HEK293 (cell line): ENCODE measurements around the gene MALT1.
A peak's percentile ranks its signal among the peaks of the same experiment; 100 is the strongest.

Experiments
- CTCF ChIA-PET: fragments of 350-600 bp; formaldehyde crosslinking; extraction: SDS; loops from one replicate; lab custom pipeline; 2021; ENCODE audit warnings: antibody characterized with exemption; lab: Yijun Ruan, JAX
- POLR2A ChIA-PET: fragments of 300-600 bp; formaldehyde crosslinking; extraction: SDS; loops from one replicate; lab custom pipeline; 2020; ENCODE audit warnings: antibody characterized with exemption, inconsistent platforms; lab: Yijun Ruan, JAX
- H3K27ac ChIP-seq: fragments of 200-500 bp; sonication (Bioruptor generic); 2 replicates; pipeline ENCODE4 v1.5.1; 2014; ENCODE audit warnings: low read depth, low read length, control low read depth, inconsistent platforms; ENCODE audit errors: extremely low read depth
- H3K36me3 ChIP-seq, 2 experiments: fragments of 200-500 bp in 1 of 2; sonication (Bioruptor generic) in 1 of 2; 1 replicate in 1 of 2; 2 replicates in 1 of 2; pipeline ENCODE4 v1.5.1; 2014 to 2017; ENCODE audit warnings: inconsistent platforms in 2 of 2, low read length in 2 of 2; ENCODE audit not compliant: control insufficient read depth in 2 of 2, insufficient read depth in 1 of 2
- H3K4me1 ChIP-seq: fragments of 200-500 bp; sonication (Bioruptor generic); 2 replicates; pipeline ENCODE4 v1.5.1; 2014; ENCODE audit warnings: mild to moderate bottlenecking, low read length, inconsistent platforms; ENCODE audit not compliant: control insufficient read depth, insufficient read depth
- H3K4me3 ChIP-seq: 2 replicates; pipeline ENCODE4 v1.5.1; 2011; ENCODE audit warnings: low read depth, mild to moderate bottlenecking, control low read depth, low read length, moderate library complexity
- H3K9me3 ChIP-seq: fragments of 200-500 bp; sonication (Bioruptor generic); 2 replicates; pipeline ENCODE4 v1.5.1; 2014; ENCODE audit warnings: low read depth, low read length, inconsistent platforms; ENCODE audit not compliant: control insufficient read depth, insufficient read depth
- HOXD13 ChIP-seq: sonication (generic); formaldehyde crosslinking; IDR thresholded peaks from 2 replicates; pipeline ENCODE4 v1.8.0; 2022; ENCODE audit warnings: missing genetic modification reagents, borderline replicate concordance
- KLF7 ChIP-seq: fragments of 450-650 bp; formaldehyde crosslinking; IDR thresholded peaks from 2 replicates; pipeline ENCODE4 v1.5.1; 2016; ENCODE audit warnings: missing biosample characterization, missing genetic modification characterization, borderline replicate concordance
- PRDM1 ChIP-seq: fragments of 450-650 bp; formaldehyde crosslinking; IDR thresholded peaks from 2 replicates; pipeline ENCODE4; 2016; ENCODE audit warnings: missing biosample characterization, missing genetic modification characterization
- RBAK ChIP-seq: fragments of 450-650 bp; formaldehyde crosslinking; IDR thresholded peaks from 2 replicates; pipeline ENCODE4 v1.5.1; 2016; ENCODE audit warnings: missing biosample characterization, missing genetic modification characterization
- SCRT1 ChIP-seq: fragments of 450-650 bp; formaldehyde crosslinking; IDR thresholded peaks from 2 replicates; pipeline ENCODE4 v1.5.1; 2016; ENCODE audit warnings: missing biosample characterization, missing genetic modification characterization, borderline replicate concordance
- ZBTB1 ChIP-seq: fragments of 450-650 bp; formaldehyde crosslinking; IDR thresholded peaks from 2 replicates; pipeline ENCODE4 v1.5.1; 2016; ENCODE audit warnings: missing biosample characterization, missing genetic modification characterization
- ZBTB17 ChIP-seq: fragments of 450-650 bp; formaldehyde crosslinking; IDR thresholded peaks from 2 replicates; pipeline ENCODE4 v1.5.1; 2016; ENCODE audit warnings: missing biosample characterization, missing genetic modification characterization
- ZFP69B ChIP-seq: fragments of 450-650 bp; formaldehyde crosslinking; IDR thresholded peaks from 2 replicates; pipeline ENCODE4 v1.5.1; 2016; ENCODE audit warnings: missing biosample characterization, missing genetic modification characterization
- ZNF121 ChIP-seq: fragments of 450-650 bp; formaldehyde crosslinking; IDR thresholded peaks from 2 replicates; pipeline ENCODE4 v1.5.1; 2016; ENCODE audit warnings: missing biosample characterization, missing genetic modification characterization
- ZNF138 ChIP-seq: fragments of 450-650 bp; formaldehyde crosslinking; IDR thresholded peaks from 2 replicates; pipeline ENCODE4 v1.5.1; 2016; ENCODE audit warnings: missing biosample characterization, missing genetic modification characterization, borderline replicate concordance
- ZNF292 ChIP-seq: fragments of 450-650 bp; formaldehyde crosslinking; IDR thresholded peaks from 2 replicates; pipeline ENCODE4 v1.5.1; 2016; ENCODE audit warnings: low read depth, missing biosample characterization, missing genetic modification characterization, borderline replicate concordance
- ZNF350 ChIP-seq: fragments of 450-650 bp; formaldehyde crosslinking; IDR thresholded peaks from 2 replicates; pipeline ENCODE4 v1.5.0; 2017; ENCODE audit warnings: missing biosample characterization, mild to moderate bottlenecking, missing genetic modification characterization
- ZNF37A ChIP-seq: fragments of 450-650 bp; IDR thresholded peaks from 2 replicates; pipeline ENCODE4 v1.5.1; 2018; ENCODE audit warnings: missing biosample characterization, missing genetic modification characterization
- ZNF426 ChIP-seq: fragments of 450-650 bp; formaldehyde crosslinking; IDR thresholded peaks from 2 replicates; pipeline ENCODE4 v1.5.1; 2017; ENCODE audit warnings: missing biosample characterization, missing genetic modification characterization, mild to moderate bottlenecking, inconsistent platforms, moderate library complexity
- ZNF510 ChIP-seq: fragments of 450-650 bp; formaldehyde crosslinking; IDR thresholded peaks from 2 replicates; pipeline ENCODE4 v1.5.1; 2018; ENCODE audit warnings: mild to moderate bottlenecking, missing genetic modification characterization, missing biosample characterization; ENCODE audit not compliant: insufficient replicate concordance
- ZNF529 ChIP-seq: fragments of 450-650 bp; formaldehyde crosslinking; IDR thresholded peaks from 2 replicates; pipeline ENCODE4 v1.5.1; 2017; ENCODE audit warnings: missing genetic modification characterization, missing biosample characterization; ENCODE audit not compliant: insufficient replicate concordance
- ZNF701 ChIP-seq: fragments of 450-650 bp; formaldehyde crosslinking; IDR thresholded peaks from 2 replicates; pipeline ENCODE4 v1.5.1; 2016; ENCODE audit warnings: missing biosample characterization, missing genetic modification characterization
- ZNF768 ChIP-seq: fragments of 450-650 bp; formaldehyde crosslinking; IDR thresholded peaks from 2 replicates; pipeline ENCODE4 v1.5.1; 2018; ENCODE audit warnings: missing biosample characterization, mild to moderate bottlenecking, missing genetic modification characterization
- ZNF777 ChIP-seq: fragments of 450-650 bp; formaldehyde crosslinking; IDR thresholded peaks from 2 replicates; pipeline ENCODE4 v1.5.1; 2017; ENCODE audit warnings: missing biosample characterization, missing genetic modification characterization, borderline replicate concordance
- ZNF791 ChIP-seq: fragments of 450-650 bp; formaldehyde crosslinking; IDR thresholded peaks from 2 replicates; pipeline ENCODE4 v1.5.1; 2016; ENCODE audit warnings: missing biosample characterization, missing genetic modification characterization
- TF ChIP-seq, protein P1 (sequence below): fragments of 450-650 bp; IDR thresholded peaks from 2 replicates; pipeline ENCODE4 v1.5.1; 2018; ENCODE audit warnings: missing biosample characterization, missing genetic modification characterization
- TF ChIP-seq, protein P2 (sequence below): fragments of 450-650 bp; formaldehyde crosslinking; IDR thresholded peaks from 2 replicates; pipeline ENCODE4 v1.5.1; 2016; ENCODE audit warnings: missing biosample characterization, missing genetic modification characterization
- TF ChIP-seq, protein P3 (sequence below): fragments of 450-650 bp; formaldehyde crosslinking; IDR thresholded peaks from 2 replicates; pipeline ENCODE4 v1.5.1; 2016; ENCODE audit warnings: missing biosample characterization, missing genetic modification characterization
- TF ChIP-seq, protein P4 (sequence below): fragments of 450-650 bp; formaldehyde crosslinking; IDR thresholded peaks from 2 replicates; pipeline ENCODE4 v1.5.1; 2016; ENCODE audit warnings: missing biosample characterization, missing genetic modification characterization

The MALT1 gene

DNA sequence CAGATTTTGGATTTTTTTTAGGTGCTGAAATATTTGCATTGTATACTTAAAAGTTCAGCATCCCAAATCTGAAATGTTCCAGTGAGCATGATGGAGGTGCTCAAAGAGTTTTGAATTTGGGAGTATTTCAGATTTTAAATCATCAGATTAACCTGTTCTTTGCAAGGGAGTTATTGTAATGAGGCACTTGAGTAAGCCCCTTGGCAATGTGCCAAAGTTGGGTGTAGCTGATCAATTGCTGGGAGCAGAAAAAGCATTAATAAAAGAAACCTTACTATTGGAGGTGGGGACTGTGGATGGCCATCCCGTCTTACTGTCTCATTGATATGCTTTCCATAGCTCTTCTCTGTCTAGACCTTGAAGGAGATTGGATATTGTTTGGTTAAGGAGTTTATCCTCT is 28.3 kb downstream of the MALT1 start:
- TF ChIP-seq ZNF350 (tag by site-specific recombination): 0 out of 2 replicates have a peak, but pooled peaks have one; percentile 13
- TF ChIP-seq, protein P1, sequence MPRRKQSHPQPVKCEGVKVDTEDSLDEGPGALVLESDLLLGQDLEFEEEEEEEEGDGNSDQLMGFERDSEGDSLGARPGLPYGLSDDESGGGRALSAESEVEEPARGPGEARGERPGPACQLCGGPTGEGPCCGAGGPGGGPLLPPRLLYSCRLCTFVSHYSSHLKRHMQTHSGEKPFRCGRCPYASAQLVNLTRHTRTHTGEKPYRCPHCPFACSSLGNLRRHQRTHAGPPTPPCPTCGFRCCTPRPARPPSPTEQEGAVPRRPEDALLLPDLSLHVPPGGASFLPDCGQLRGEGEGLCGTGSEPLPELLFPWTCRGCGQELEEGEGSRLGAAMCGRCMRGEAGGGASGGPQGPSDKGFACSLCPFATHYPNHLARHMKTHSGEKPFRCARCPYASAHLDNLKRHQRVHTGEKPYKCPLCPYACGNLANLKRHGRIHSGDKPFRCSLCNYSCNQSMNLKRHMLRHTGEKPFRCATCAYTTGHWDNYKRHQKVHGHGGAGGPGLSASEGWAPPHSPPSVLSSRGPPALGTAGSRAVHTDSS (tag by site-specific recombination): no peak
- POLR2A ChIA-PET: no interaction called here
- H3K4me3 ChIP-seq: no peak overlapping the region
- no peaks in the 10 kb centered on the region for H3K9me3 ChIP-seq
- CTCF ChIA-PET: interaction anchor here (1.0 kb wide), 1 partner anchor 371 kb away, joined by 3 read pairs; no protein-coding TSS in a partner anchor
- H3K27ac ChIP-seq: no peak overlapping the region
- peaks cover 9% of the 10 kb centered on the region for H3K4me1 ChIP-seq
- peaks cover 20 to 28% of the 10 kb centered on the region in 2 experiments for H3K36me3 ChIP-seq

DNA sequence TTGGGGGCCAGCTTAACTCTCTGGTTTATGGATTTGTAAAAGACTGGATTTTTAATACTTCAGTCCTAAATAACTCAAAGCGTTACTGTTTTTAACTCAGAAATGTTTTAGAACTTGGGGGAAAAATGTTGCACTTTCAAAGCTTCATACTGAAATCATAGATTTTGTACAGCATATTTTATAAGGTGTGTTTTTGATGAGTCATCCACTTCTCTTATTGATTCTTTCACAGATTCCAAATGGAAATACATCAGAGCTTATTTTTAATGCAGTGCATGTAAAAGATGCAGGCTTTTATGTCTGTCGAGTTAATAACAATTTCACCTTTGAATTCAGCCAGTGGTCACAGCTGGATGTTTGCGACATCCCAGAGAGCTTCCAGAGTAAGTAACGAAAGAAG is 28.9 kb downstream of the MALT1 start:
- Histone ChIP-seq H3K4me1 (peaks cover 8% of the 10 kb centered on the region), H3K27ac (no peak overlapping the region), H3K36me3 (peaks cover 20 to 28% of the 10 kb centered on the region in 2 experiments), H3K9me3 (no peaks in the 10 kb centered on the region), H3K4me3 (no peak overlapping the region)
- TF ChIP-seq ZNF37A (tag by site-specific recombination): no peak
- no peak for TF ChIP-seq KLF7 (tag by site-specific recombination)
- TF ChIP-seq ZBTB1 (tag by site-specific recombination): no peak
- TF ChIP-seq ZNF292 (tag by site-specific recombination): no peak
- no peak for TF ChIP-seq ZNF777 (tag by site-specific recombination)
- TF ChIP-seq, protein P2, sequence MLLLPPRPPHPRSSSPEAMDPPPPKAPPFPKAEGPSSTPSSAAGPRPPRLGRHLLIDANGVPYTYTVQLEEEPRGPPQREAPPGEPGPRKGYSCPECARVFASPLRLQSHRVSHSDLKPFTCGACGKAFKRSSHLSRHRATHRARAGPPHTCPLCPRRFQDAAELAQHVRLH (tag by site-specific recombination): no peak
- TF ChIP-seq ZNF529 (tag by site-specific recombination): no peak
- TF ChIP-seq, protein P3, sequence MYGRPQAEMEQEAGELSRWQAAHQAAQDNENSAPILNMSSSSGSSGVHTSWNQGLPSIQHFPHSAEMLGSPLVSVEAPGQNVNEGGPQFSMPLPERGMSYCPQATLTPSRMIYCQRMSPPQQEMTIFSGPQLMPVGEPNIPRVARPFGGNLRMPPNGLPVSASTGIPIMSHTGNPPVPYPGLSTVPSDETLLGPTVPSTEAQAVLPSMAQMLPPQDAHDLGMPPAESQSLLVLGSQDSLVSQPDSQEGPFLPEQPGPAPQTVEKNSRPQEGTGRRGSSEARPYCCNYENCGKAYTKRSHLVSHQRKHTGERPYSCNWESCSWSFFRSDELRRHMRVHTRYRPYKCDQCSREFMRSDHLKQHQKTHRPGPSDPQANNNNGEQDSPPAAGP (tag by site-specific recombination): no peak
- ChIA-PET CTCF (interaction anchor here (1.0 kb wide), 1 partner anchor 370 kb away, joined by 3 read pairs; no protein-coding TSS in a partner anchor), POLR2A (no interaction called here)

DNA sequence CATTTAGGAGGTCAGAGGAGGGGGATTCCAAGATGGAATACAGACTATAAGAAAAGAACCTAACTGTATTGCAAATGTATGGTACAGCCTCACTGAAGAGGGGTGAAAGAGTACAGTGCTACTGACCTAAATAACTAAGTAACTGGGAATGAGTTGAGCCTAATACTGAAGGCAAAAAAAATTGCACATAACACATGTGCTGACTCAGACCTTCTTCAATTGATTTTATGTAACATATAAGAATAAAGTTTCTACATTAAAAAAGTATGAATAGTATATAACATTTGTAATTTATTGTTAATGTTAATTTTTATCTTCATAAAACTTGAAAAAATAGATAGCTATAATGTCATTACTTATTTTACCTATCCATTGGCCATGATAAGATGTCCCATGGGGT is 41.7 kb downstream of the MALT1 start:
- no peak overlapping the region for H3K27ac ChIP-seq
- POLR2A ChIA-PET: no interaction called here
- no peaks in the 10 kb centered on the region for H3K4me1 ChIP-seq
- no peak for TF ChIP-seq PRDM1 (tag by site-specific recombination)
- TF ChIP-seq, all 188 proteins: peak for 0
- Histone ChIP-seq H3K4me3 (no peak overlapping the region), H3K36me3 (peaks cover 1 to 32% of the 10 kb centered on the region in 2 experiments), H3K9me3 (no peaks in the 10 kb centered on the region)
- CTCF ChIA-PET: interaction anchor here (0.5 kb wide), 1 partner anchor 361 kb away, joined by 3 read pairs; no protein-coding TSS in a partner anchor

DNA sequence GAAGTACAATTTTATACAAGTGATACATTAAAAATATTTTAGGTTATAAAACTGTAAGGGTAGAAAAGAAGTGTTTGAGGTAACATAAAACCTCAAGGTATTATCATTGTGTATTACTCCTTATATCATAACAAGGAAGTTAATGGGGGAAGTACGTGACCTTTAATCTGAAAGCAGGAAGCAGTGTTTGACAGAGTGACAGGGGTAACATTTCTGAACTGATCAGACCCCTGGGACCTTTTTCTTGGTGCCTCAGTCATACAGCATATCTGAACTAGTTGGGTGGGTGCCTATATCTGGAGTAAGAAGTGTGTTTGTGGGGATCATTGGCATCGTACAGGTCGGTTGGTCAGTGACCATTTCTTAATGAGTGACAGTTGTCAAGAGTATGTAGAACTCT is 43.0 kb downstream of the MALT1 start:
- Histone ChIP-seq H3K36me3 (peaks cover 2 to 32% of the 10 kb centered on the region in 2 experiments), H3K27ac (no peak overlapping the region), H3K9me3 (no peaks in the 10 kb centered on the region), H3K4me3 (no peak overlapping the region), H3K4me1 (no peaks in the 10 kb centered on the region)
- CTCF ChIA-PET: no interaction called here
- POLR2A ChIA-PET: no interaction called here
- TF ChIP-seq ZNF510 (tag by site-specific recombination): no peak
- TF ChIP-seq HOXD13 (CRISPR knock-in tag): no peak
- no peak for TF ChIP-seq ZNF701 (tag by site-specific recombination)
- no peak for TF ChIP-seq RBAK (tag by site-specific recombination)
- no peak for TF ChIP-seq ZNF768 (tag by site-specific recombination)
- no peak for TF ChIP-seq SCRT1 (tag by site-specific recombination)
- no peak for TF ChIP-seq ZNF426 (tag by site-specific recombination)
- TF ChIP-seq ZNF791 (tag by site-specific recombination): no peak
- TF ChIP-seq ZNF121 (tag by site-specific recombination): no peak
- TF ChIP-seq ZNF138 (tag by site-specific recombination): no peak
- TF ChIP-seq, protein P4, sequence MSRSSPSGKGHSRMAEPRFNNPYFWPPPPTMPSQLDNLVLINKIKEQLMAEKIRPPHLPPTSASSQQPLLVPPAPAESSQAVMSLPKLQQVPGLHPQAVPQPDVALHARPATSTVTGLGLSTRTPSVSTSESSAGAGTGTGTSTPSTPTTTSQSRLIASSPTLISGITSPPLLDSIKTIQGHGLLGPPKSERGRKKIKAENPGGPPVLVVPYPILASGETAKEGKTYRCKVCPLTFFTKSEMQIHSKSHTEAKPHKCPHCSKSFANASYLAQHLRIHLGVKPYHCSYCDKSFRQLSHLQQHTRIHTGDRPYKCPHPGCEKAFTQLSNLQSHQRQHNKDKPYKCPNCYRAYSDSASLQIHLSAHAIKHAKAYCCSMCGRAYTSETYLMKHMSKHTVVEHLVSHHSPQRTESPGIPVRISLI (tag by site-specific recombination): no peak
- TF ChIP-seq ZFP69B: no peak
- no peak for TF ChIP-seq ZBTB17 (tag by site-specific recombination)
